IPS-NIHi7 (cell line): ENCODE data around the gene TCF12.
"Not testable (repeated sequence)": the region's sequence is repeated elsewhere in the genome, so short reads cannot be mapped to it uniquely, and the experiment has no call there.

Experiments used
- DNase-seq: peaks from one replicate; pipeline ENCODE4 v3.0.0; 2012; ENCODE audit warnings: mixed read lengths; ENCODE audit errors: extremely low spot score

TCF12 gene

DNA sequence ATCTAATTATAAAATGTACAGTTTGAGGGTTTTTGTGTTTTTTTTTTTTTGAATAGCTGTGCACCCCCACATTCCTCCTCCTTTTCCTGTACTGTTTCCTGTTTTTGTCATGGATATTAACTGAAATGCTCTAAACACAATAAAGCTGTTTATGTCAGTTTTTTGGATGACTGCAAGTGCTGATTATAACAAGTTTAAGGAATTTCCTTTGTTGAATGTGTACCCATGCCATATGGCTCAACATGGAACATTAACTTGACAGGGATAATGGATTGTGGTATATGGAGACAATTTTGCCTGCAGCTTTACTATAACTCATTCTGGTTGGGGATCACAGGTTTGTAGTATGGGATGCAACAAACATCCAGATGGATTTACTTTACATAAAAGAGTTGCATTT lies 216.4 kb downstream of the TCF12 start:
- DNase-seq, result no peak

DNA sequence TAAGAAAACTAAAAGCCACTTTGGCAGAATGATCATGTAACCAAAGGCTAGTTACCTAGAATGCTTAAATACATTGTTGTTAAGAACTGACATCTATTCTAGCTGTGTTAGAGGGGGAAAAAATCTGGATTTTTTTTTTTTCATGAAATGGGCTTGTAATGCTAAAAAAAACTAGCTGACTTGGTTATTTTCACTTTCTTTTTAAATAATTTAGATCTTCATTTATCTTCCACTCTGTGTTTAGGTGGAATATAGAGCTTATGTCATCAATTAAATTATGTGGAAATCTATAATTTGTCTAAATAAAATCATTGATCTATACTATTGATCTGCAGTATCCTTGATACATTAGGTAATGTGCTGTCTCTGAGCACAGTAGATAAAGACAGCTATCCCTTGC lies 217.4 kb downstream of the TCF12 start:
- DNase-seq, result no peak

DNA sequence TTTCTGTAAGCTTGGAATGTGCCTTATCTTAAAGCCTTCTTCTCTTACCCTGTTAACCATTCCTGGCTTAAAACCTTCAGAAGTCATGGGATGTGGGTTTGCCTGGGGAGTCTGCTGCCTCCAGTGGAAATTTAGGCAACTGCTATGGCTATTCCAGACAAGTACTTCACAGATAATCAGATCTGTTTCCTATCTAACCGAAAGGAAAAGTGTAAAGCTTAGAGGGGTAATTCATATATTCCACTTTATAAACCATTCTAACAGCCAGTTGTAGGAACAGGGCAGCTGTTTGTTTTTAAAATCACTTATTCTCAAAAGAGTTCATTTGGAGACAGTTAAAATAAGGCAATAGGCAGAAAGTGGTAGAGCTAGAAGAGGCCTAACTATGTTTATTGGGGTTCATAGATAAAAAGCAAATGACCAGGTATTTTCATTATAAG lies 219.9 kb downstream of the TCF12 start:
- peak; percentile 78 for DNase-seq

DNA sequence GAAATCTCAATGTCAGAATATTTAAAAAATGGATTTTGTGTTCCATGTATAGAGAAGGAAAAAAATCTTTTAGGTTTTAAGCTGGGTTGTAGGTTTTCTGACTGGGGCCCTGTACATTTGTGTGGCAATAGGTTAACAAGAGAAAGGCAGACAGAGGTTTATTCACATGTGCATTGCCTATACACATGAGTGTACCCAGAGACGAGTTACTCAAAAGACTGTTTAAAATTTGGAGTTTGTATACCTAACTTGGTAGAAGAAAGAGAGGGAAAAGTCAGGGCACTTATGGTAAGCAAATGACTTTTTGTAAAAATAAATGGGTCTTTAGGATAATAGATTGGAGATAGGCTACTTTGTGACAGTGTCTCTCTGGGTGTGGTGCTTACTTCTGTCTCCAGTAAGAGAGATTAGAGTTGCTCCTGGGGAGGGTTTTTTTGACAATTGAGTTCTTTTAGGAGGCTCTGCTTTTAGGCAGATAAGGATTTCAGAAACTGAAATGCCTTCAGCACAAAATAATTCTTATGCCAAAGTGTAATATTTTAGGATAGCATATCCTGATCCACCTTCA lies 225.2 kb downstream of the TCF12 start:
- DNase-seq, result no peak

DNA sequence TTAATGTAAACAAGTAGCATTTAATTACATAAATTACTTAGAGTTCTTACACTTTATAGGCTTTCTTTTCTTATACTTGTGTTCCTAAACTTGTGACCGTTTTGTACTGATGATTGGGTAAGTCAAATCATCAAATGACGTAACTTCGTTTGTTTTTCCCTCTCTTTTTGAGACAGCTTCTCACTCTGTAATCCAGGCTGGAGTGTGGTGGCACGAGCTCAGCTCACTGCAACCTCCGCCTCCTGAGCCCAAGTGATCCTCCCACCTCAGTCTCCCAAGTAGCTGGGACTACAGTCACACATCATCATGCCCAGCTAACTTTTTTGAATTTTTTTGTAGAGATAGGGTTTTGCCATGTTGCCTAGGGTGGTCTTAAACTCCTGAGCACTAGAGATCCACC lies 226.0 kb downstream of the TCF12 start:
- DNase-seq, result no peak

DNA sequence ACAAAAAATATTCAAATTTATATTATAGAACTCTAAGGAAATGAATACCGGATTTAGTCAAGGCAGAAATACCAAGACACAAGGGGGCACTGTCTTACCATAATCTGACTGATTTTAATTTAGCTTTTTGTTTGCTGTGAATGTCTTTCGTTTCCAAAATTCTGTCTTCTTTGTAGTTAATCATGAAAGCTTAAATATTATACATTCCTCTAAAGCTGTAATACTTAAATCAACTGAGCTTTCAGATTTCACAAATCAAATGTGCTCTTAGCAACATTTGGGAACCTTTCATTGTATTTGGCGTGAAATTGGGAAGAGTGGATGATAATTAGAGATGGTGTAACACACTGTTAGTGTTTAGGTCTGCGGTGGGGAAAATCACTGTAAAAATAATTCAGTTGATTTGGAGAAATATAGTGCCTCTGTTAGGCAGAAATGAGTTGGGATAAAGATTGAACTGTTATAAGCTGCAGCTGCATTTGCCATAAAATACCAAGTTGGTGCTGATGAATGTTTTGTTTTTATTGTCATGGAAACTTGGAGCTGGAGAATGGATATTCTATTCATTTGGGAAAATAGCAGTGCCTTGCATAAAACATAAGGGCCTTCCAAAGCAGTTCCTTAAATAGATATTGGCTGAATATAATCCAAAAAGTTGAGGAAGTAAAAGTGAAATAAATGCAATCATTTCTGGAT lies 228.2 kb downstream of the TCF12 start:
- peak; percentile 23 for DNase-seq

DNA sequence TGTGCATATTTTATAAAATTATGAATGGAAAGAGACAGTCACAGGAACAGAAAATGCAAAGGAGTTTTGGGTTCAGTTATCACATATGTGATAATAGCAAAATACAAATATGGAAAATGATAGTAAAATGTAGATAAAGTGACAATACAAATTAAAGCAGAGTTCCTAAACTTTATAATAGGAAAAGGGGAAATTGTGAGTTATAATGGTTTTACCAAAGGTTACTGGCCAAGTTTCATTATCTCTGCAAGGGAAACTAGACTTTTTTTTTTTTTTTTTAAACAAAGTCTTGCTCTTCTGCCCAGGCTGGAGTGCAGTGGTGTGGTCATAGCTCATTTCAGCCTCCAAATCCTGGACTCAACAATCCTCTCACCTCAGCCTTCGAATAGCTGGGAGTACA lies 229.2 kb downstream of the TCF12 start:
- DNase-seq, result no peak

DNA sequence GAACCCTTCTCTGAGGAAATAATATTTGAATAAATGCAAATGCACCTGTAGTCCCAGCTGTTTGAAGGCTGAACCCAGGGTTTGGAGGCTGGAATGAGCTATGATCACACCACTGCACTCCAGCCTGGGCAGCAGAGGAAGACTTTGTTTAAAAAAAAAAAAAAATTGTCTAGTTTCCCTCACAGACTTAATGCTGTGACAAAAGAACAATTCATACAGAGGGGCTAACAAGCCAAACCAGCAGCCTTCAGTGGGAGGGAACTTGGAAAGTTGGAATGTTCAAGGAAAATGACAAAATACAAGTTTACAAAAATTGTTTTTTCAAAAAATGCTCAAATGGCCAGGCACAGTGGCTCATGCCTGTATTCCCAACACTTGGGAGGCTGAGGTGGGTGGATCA lies 229.8 kb downstream of the TCF12 start:
- no peak for DNase-seq

DNA sequence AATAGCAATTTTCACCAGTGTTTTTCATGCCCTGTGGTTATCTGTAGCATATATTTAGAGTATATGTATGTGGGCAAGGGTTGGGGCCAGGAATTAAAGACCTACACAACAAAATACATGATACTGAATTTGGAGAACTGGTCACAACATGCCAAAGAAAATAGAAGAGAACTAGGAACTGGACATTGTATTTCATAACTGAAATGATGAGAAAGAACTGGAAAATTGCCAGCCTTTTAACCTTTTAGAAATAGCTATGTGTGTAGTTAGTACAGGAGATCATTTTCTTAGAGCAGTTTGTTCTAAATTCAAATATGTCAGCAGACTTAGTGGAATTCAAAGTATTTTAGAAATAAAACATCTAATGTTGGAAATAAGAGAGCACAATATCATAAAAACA lies 230.8 kb downstream of the TCF12 start:
- DNase-seq, result no peak

DNA sequence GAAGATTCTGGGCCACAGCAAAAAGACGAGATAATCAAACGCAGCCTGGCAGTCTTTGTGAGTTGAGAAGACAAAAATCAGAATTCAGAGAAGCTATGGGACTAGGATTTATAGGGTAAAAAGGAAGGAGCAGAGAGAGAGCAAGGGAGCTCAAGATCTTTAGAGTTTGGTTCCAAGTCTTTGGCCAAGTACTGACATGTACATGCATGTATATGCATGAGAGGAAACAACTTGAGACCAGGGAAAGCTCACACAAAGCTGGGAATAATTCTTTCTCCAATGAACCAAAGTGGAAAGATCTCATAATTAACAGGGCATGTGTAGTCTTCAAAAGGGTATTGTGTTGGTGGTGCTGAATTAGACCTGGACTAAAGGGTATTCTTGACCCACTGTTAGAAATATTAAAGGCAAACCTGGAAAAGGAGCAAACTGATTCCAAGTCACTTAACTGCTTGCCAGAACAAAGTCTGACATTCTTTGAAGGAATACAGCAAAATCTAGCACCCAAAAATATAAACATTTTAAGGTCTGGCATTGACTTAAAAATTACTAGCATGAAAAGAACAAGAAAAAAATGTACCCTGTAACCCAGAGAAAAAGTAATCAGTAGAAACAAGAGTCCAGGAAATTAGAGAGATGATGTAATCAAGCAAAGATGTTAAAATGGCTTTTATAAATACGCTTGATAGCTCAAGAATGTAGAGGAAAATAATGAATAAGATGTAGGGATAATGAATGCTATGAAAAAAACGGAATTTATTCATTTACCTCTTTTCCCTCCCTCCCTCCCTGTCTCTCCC lies 231.8 kb downstream of the TCF12 start:
- no peak for DNase-seq

DNA sequence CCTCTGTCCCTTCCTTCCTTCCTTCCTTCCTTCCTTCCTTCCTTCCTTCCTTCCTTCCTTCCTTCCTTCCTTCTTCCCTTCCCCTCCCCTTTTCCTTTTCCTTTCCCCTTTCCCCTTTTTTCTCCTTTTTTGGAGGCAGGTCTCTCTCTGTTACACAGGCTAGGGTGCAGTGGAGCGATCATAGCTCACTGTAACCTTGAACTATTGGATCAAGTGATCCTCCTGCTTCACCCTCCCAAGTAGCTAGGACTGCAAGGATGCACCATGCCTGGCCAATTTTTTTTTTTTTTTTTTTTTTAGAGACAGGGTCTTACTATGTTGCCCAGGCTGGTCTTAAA lies 232.4 kb downstream of the TCF12 start:
- not testable (repeated sequence) for DNase-seq

DNA sequence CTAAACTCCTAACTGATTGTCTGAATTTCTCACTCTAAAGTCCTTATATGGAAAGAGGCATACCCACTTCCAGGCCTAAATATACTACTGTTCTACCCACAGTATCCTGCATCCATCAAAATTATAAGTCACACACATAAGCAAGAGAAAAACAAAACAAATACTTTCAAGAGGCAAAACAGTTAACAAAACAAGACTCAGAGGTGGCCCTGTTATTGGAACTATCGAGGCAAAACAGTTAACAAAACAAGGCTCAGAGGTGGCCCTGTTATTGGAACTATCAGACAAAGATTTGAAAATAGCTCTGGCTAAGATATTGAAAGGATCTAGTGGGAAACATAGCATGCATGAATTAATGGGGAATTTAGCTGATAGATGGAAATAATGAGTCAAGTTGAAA lies 233.7 kb downstream of the TCF12 start:
- DNase-seq, result no peak

DNA sequence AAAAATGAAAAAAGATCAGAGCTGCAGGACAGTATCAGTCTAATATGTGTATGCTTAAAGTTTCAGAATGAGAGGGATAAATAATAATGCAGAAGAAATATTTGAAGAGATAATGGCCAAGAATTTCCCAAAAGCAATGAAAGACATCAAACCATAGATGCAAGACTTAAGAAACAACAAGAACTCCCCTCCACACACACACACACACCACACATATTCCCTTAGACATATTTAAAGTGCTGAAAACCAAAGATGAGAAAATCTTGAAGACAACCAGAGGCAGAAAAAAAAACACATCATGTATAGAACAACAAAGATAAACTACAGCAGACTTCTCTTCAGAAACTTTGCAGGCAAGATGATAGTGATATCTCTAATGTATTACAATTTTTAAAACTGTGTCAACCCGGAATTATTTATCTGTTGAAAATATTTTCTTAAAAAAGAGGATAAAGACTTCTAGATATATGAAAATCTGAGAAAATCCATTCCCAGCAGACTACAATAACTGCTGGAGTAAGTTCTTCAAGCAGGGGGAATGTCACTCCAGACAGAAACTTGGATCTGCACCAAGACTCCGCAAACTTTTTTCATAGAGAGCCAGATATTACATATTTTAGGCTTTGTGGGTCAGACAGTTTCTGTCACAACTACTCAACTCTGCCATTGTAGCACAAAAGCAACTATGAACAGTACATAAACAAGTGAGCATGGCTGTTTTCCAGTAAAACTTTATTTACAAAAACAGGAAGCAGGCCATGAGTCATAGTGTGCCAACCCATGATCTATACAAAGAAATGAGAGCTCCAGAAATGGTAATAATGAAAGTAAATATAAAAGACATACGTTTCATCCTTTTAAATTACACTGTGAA lies 234.5 kb downstream of the TCF12 start:
- DNase-seq, result no peak

DNA sequence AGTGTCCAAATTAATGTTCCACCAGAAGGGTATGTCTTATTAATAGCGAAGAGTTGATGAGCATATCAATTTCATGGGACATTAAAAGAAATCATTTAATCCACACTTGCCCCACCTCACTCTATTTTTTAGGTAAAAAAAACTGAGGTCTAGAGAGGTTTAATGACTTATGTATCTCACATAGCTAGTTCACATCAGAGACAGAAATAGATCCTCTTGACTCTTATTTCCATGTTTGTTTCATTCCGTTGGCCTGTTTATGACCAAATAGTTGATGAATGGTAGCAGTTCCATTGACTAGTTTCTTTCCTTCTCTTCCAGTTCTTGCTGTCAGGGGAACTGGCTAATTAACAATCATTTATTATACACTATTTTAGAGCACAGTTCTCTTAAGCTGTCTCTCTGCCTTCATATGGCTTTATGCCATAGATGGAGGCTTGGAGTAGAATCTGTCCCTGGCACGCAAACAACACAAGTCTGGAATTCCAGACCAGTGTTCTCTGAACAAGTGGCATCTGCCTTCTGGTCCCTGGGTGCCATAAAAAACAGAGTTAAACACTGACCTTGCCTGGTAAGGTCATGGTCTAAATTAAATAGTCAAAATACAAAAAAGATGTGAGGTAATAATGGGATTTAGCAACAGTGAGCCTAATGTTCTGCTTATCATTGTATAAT lies 237.9 kb downstream of the TCF12 start:
- no peak for DNase-seq

DNA sequence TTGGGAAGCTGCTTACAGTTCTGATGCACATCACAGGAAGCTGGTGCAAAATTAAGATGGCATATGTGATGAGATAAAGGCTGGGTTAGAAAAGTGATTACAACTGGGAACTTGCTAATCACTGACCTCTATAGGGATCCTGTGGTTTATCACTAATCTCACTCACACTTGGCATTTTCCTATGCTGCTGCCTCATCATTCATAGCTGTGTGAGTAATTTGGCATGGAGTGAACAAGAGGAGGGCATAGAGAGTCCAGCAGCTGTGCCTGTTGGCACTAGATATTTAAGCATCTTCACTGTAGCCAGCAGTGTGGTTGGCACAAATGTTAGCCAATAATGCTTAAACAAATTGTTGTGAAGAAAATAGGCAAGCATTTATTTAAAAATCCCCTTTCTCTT lies 240.1 kb downstream of the TCF12 start:
- DNase-seq, result no peak

DNA sequence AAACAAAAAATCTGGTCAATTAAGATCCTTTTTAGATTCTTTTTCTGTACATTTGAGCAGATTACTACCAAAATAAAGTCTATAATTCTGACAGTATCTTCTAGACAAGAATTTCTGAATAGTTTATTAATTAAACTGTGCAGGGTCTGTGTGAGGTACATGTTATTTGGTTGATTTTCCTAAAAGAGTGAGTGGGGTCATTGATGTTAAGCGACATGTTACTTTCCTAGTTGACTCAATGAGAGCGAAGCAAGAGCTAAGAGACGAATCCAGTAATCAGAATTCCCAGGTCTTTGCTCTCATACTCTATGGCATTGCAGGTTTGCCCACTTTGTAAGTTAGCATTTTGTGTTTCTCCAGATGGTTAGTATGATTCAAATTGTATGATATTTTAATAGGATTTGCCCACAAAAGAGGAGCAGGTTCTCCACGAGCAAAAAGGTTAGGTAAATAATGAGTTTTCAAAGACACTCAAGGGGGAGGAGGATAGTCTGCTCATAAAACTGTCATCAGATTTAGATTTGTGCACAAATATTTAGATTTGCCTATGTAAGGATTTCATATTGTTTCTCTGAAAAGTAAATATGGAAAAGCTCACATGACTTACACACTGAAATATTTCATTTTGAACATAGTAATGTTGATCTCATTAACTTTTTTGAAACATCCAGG lies 240.7 kb downstream of the TCF12 start:
- DNase-seq, result no peak

DNA sequence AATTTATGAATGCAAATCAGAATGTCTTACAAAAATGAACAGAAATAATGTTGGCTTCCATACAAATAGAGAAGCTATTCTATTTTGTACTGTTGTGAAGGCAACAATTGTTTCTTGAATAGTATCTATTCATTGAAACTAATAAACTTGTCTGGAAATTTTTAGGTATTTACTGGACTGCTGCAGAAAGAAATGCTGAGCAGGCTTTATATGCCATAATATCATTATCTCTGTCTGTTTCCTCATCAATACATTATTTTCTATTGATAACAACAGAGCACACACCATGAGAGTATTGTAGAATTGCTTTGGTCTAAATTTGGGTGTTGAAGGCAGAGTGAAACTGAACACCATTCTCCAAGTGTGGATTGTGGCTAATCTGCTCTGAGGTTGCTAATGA lies 241.3 kb downstream of the TCF12 start:
- no peak for DNase-seq

DNA sequence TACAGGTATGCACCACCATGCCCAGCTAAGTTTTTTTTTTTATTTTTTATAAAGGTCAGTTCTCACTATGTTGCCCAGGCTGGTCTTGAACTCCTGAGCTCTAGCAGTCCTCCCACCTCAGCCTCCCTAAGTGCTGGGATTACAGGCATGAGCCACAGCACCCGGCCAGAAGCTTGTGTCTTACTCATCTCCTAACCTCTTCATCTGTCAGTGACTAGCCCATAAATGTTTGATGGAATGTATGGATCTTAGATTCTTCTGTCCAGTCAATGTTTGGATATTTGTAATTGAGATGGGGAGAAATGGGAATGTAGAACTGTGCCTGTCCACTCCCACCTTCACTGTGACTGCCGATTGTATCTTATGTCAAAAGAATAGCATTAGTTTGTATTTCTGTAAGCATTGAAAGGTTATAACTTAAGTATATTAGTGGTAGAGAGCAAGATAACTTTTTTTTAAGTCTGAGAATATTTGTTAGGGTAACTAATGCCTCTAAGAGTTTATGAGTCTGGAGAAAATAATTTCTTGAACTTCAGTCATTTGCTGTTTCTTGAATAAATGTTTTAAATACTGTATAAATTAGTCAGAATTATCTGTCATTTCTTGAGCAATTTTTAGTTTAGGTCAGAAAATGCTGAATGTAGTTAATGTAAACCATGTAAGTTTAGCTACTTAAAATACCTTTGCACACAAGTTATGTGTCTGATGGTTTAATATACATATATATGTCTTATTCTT lies 242.5 kb downstream of the TCF12 start:
- no peak for DNase-seq

DNA sequence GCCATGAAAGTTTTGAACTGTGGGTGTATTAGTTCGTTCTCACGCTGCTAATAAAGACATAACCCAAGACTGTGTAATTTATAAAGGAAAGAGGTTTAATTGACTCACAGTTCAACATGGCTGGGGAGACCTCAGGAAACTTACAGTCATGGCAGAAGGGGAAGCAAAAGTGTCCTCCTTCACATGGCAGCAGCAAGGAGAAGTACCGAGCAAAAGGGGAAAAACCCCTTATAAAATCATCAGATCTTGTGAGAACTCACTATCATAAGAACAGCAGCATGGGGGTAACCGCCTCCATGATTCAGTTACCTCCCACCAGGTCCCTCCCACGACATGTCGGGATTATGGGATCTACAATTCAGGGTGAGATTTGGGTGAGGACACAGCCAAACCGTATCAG lies 245.8 kb downstream of the TCF12 start:
- DNase-seq, result not testable (repeated sequence)

DNA sequence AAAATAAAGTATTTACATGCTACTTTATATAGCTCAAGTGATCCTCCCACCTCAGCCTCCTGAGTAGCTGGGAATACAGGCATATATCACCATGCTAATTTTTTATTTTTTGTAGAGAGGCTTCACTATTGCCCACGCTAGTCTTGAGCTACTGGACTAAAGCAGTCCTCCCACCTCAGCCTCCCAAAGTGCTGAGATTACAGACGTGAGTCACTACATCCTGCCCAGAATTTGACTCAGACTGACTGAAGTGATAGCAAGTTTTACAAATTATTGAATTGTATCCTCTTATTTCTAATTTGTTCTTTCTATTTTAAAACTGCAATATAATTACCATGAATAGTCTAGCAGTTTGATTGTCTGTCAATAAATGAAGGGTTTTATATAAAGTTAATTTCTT lies 247.5 kb downstream of the TCF12 start:
- no peak for DNase-seq
